ENCODE results near the gene LCE2D. TPM values are rescaled to one million over a fixed set of nuclear protein-coding genes. Genes with fewer than 3 reads are reported as not detected.
A peak's percentile ranks its signal among the peaks of the same experiment; 100 is the strongest.

LCE2D gene
- total RNA-seq, 1 experiment from 2014 or later = not detected

GRCh38 chr1:152622803-152623202, 40.4 kb upstream of the LCE2D start, which contains the start of gene LCE3A:
Gene LCE3A (minus strand): TSS chr1:152623103. CDS start chr1:152623103, 0 bp downstream.
- ATAC-seq = 0 out of 2 replicates have a peak, but pooled peaks have one; percentile 20
- no TSS peak for BruUV-seq (replicated peaks)
- no peak within 1 kb of the TSS for H3K4me2 ChIP-seq (ENCODE audit: low read length)
- peaks cover 7 to 8% of the 10 kb centered on the region in 2 experiments; a peak in 2 of 4 replicates for H3K9me3 ChIP-seq (ENCODE audit: control insufficient read depth in 1 of 2, insufficient read depth in 1 of 2, low read depth in 1 of 2, low read length in 2 of 2)
- ChIA-PET CTCF (interaction anchor here (0.7 kb wide), 1 partner anchor 11 kb away, joined by 3 read pairs; no protein-coding TSS in a partner anchor), POLR2A (no interaction called here), RAD21 (ENCODE audit: low non-redundant PET in 1 of 2, low total read pairs in 2 of 2, uncharacterized antibody in 2 of 2, unreplicated experiment in 2 of 2) (no interaction called here)
- H3K9ac ChIP-seq (ENCODE audit: low read length) = no peak within 1 kb of the TSS
- no peaks in the 10 kb centered on the region for H3K4me1 ChIP-seq (ENCODE audit: control insufficient read depth in 1 of 2, insufficient read depth in 2 of 2, low read length in 2 of 2)
- TF ChIP-seq TCF7L2 (IDR thresholded peaks at IDR 0.05; ENCODE audit: borderline replicate concordance, extremely low read depth, insufficient read depth, insufficient read length) (no peak), POLR2AphosphoS5 (IDR thresholded peaks at IDR 0.05; ENCODE audit: low read depth, low read length) (no peak), EZH2 (IDR thresholded peaks at IDR 0.05) (no peak), EGR1 (IDR thresholded peaks at IDR 0.05; ENCODE audit: low read depth) (no peak), FOSL1 (IDR thresholded peaks at IDR 0.05; ENCODE audit: low read depth) (no peak), REST (IDR thresholded peaks at IDR 0.05; ENCODE audit: low read depth) (no peak), CEBPB (IDR thresholded peaks at IDR 0.05; ENCODE audit: low read depth) (no peak), CTCF (IDR thresholded peaks at IDR 0.05 in 2 of 3, conservative IDR thresholded peaks at IDR 0.05 in 1 of 3; ENCODE audit: borderline replicate concordance in 1 of 3, insufficient read depth in 1 of 3, low read depth in 2 of 3, low read length in 2 of 3) (no peak), SP1 (IDR thresholded peaks at IDR 0.05; ENCODE audit: low read depth) (no peak), SRF (IDR thresholded peaks at IDR 0.05; ENCODE audit: low read depth) (no peak), POLR2A (IDR thresholded peaks at IDR 0.05; ENCODE audit: borderline replicate concordance, extremely low read depth, insufficient read depth, insufficient read length) (no peak), RAD21 (IDR thresholded peaks at IDR 0.05; ENCODE audit: low read depth) (no peak)
- TF ChIP-seq, protein P1, sequence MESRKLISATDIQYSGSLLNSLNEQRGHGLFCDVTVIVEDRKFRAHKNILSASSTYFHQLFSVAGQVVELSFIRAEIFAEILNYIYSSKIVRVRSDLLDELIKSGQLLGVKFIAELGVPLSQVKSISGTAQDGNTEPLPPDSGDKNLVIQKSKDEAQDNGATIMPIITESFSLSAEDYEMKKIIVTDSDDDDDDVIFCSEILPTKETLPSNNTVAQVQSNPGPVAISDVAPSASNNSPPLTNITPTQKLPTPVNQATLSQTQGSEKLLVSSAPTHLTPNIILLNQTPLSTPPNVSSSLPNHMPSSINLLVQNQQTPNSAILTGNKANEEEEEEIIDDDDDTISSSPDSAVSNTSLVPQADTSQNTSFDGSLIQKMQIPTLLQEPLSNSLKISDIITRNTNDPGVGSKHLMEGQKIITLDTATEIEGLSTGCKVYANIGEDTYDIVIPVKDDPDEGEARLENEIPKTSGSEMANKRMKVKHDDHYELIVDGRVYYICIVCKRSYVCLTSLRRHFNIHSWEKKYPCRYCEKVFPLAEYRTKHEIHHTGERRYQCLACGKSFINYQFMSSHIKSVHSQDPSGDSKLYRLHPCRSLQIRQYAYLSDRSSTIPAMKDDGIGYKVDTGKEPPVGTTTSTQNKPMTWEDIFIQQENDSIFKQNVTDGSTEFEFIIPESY (IDR thresholded peaks at IDR 0.05; ENCODE audit: extremely low read depth, insufficient replicate concordance, low read length) = no peak
- TF ChIP-seq, protein P2, sequence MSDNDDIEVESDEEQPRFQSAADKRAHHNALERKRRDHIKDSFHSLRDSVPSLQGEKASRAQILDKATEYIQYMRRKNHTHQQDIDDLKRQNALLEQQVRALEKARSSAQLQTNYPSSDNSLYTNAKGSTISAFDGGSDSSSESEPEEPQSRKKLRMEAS (IDR thresholded peaks at IDR 0.05) = no peak
- no peaks in the 10 kb centered on the region for H3K79me2 ChIP-seq (ENCODE audit: insufficient read depth, low read length)
- H3K36me3 ChIP-seq (ENCODE audit: control insufficient read depth in 1 of 2, insufficient read depth in 2 of 2, low read length in 2 of 2) = no peaks in the 10 kb centered on the region
- peaks cover 13% of the 10 kb centered on the region; the same call in 1 of the 2 replicates for H3K27me3 ChIP-seq (ENCODE audit: insufficient read depth, low read length)
- no peak for DNase-seq (ENCODE audit: low read depth, low spot score)
- no peak within 1 kb of the TSS for H3K27ac ChIP-seq (ENCODE audit: low read depth, low read length)
- no peak within 1 kb of the TSS for H3K4me3 ChIP-seq (replicated peaks in 1 of 2; ENCODE audit: low read depth in 1 of 2, low read length in 2 of 2)
- no peaks in the 10 kb centered on the region for H3K9me2 ChIP-seq (ENCODE audit: insufficient read depth)
- intact Hi-C loops (cut with micrococcal nuclease) = loop anchor here (10.0 kb wide), 1 partner anchor 138 kb away; no protein-coding TSS in a partner anchor
- no peak within 1 kb of the TSS for H2AFZ ChIP-seq (ENCODE audit: low read depth, low read length, poor library complexity, severe bottlenecking)
- no peaks in the 10 kb centered on the region for H4K20me1 ChIP-seq (ENCODE audit: insufficient read depth)

Measured in HCT116 (cell line).